Measurements from ENCODE around the gene MAB21L4. TPM values are rescaled to one million over a fixed set of nuclear protein-coding genes. Genes with fewer than 3 reads are reported as not detected.

MAB21L4 gene
- polyA plus RNA-seq, 2 of the 4 experiments (the other 2 are of a cell fraction): not detected

- Histone ChIP-seq H3K4me3 (no peak overlapping the region), H3K27ac (no peak overlapping the region), H3K4me2 (no peak overlapping the region), H3K9me3 (no peaks in the 10 kb centered on the region), H3K4me1 (no peaks in the 10 kb centered on the region)
- FAIRE-seq: no peak
- CTCF ChIA-PET: interaction anchor here (0.9 to 4.7 kb wide), 4 partner anchors 10 to 1017 kb away, joined by 3 to 44 read pairs (median 4); no protein-coding TSS in a partner anchor
- DNase-seq (ENCODE audit: low read depth in 1 of 2, low spot score in 1 of 2): no peak
- POLR2A ChIA-PET: no interaction called here
- no peak for ATAC-seq
- WGBS (ENCODE audit: missing lambda C conversion rate): 49% methylated on average over 2 of the region's 2 CpGs
- TF ChIP-seq RFX5 (IDR thresholded peaks at IDR 0.05): no peak
Observed at GRCh38 chr2:240861547-240861946, 34.4 kb downstream of the MAB21L4 start.

- Histone ChIP-seq H3K4me2 (no peak overlapping the region), H3K4me3 (no peak overlapping the region), H3K27ac (no peak overlapping the region), H3K9me3 (no peaks in the 10 kb centered on the region), H3K4me1 (no peaks in the 10 kb centered on the region)
- TF ChIP-seq CBX2 (IDR thresholded peaks at IDR 0.05; ENCODE audit: borderline replicate concordance, low read depth) (no peak), HMGXB4 (CRISPR knock-in tag; IDR thresholded peaks at IDR 0.05; ENCODE audit: borderline replicate concordance) (no peak), HES2 (IDR thresholded peaks at IDR 0.05) (no peak), ZNF302 (CRISPR knock-in tag; IDR thresholded peaks at IDR 0.05) (no peak), GATA3 (IDR thresholded peaks at IDR 0.05; ENCODE audit: borderline replicate concordance) (no peak), ATOH8 (CRISPR knock-in tag; IDR thresholded peaks at IDR 0.05; ENCODE audit: low read depth) (no peak), ESRRA (IDR thresholded peaks at IDR 0.05; ENCODE audit: borderline replicate concordance, low read length) (no peak), JUN (IDR thresholded peaks at IDR 0.05) (no peak), EHMT2 (IDR thresholded peaks at IDR 0.05; ENCODE audit: low read depth) (no peak)
- WGBS (ENCODE audit: missing lambda C conversion rate): 58% methylated on average over 10 of the region's 10 CpGs
- FAIRE-seq (no peak), ATAC-seq (no peak), DNase-seq (ENCODE audit: low read depth in 1 of 2, low spot score in 1 of 2) (no peak)
- POLR2A ChIA-PET: interaction anchor here (0.6 kb wide), 1 partner anchor 33 kb away, joined by 3 read pairs; no protein-coding TSS in a partner anchor
- CTCF ChIA-PET: interaction anchor here (4.7 kb wide), 1 partner anchor 8 kb away, joined by 44 read pairs; no protein-coding TSS in a partner anchor
Observed at GRCh38 chr2:240858871-240859270, 37.1 kb downstream of the MAB21L4 start.

- ChIA-PET POLR2A (interaction anchor here (0.6 kb wide), 1 partner anchor 34 kb away, joined by 3 read pairs; no protein-coding TSS in a partner anchor), CTCF (no interaction called here)
- TF ChIP-seq NPAS2 (CRISPR knock-in tag; IDR thresholded peaks at IDR 0.05; ENCODE audit: borderline replicate concordance) (no peak), CHD4 (IDR thresholded peaks at IDR 0.05; ENCODE audit: borderline replicate concordance) (no peak), TFCP2L1 (CRISPR knock-in tag; IDR thresholded peaks at IDR 0.05) (no peak), HEYL (CRISPR knock-in tag; IDR thresholded peaks at IDR 0.05) (no peak), MAZ (IDR thresholded peaks at IDR 0.05; ENCODE audit: borderline replicate concordance, low read depth, low read length) (no peak), USF2 (IDR thresholded peaks at IDR 0.05) (no peak), HOXA7 (CRISPR knock-in tag; IDR thresholded peaks at IDR 0.05) (no peak), FOSB (CRISPR knock-in tag; IDR thresholded peaks at IDR 0.05) (no peak), EHF (CRISPR knock-in tag; IDR thresholded peaks at IDR 0.05) (no peak)
- FAIRE-seq (no peak), DNase-seq (ENCODE audit: low read depth in 1 of 2, low spot score in 1 of 2) (no peak), ATAC-seq (no peak)
- Histone ChIP-seq H3K4me1 (no peaks in the 10 kb centered on the region), H3K27ac (no peak overlapping the region), H3K4me3 (no peak overlapping the region), H3K9me3 (no peaks in the 10 kb centered on the region), H3K4me2 (no peak overlapping the region)
- 54% methylated on average over 13 of the region's 13 CpGs for WGBS (ENCODE audit: missing lambda C conversion rate)
Observed at GRCh38 chr2:240858321-240858720, 37.6 kb downstream of the MAB21L4 start.

Data from A549 (cell line).